TTC549 (cell line): ENCODE data around the gene PAQR7.
"Not testable (repeated sequence)": the region's sequence is repeated elsewhere in the genome, so short reads cannot be mapped to it uniquely, and the experiment has no call there.

Experiments used
- FAIRE-seq: peaks from 2 replicates; lab custom pipeline; 2012; peaks lifted over from hg19 to GRCh38; lab: Jason Lieb, UNC

PAQR7 gene

DNA sequence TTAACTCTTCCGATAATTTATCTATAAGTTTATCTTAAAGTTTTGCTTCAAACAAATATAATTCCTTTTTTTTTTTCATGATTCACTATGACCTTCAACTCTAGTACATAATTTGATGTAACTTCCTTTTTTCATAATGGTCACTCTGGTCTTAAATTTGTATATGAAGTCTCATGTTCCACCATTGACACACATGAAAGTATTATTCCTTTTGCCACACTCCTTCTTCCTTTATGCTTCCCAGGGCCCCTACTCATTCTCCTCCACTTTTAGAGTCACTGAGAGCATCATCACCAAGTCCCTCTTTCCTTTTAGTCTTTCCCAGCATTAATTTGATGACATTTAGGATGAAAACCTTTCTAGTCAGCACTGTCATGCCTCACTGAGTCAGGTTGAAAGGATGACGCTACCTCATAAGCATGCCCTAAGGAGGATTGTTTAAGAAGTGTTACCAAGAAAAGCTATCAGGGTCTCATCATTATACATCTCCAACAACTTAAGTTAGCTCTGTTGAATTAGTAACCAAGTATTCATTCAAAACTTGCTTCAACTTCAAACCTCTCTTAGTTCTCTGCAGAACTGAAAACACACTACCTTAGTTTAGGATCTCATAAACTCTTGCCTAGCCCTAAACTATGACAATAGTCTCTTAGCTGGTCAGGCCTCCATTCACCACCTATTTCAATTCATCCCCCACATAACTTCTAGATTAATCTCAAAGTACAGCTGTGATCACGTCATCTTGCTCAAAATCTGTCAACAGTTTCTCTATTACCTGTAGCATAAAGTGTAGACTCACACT is 30.8 kb downstream of the PAQR7 start:
- FAIRE-seq, result no peak

- FAIRE-seq, result no peak
These were observed 32.0 kb downstream of the PAQR7 start for GRCh38 chr1:25843483-25843882.

DNA sequence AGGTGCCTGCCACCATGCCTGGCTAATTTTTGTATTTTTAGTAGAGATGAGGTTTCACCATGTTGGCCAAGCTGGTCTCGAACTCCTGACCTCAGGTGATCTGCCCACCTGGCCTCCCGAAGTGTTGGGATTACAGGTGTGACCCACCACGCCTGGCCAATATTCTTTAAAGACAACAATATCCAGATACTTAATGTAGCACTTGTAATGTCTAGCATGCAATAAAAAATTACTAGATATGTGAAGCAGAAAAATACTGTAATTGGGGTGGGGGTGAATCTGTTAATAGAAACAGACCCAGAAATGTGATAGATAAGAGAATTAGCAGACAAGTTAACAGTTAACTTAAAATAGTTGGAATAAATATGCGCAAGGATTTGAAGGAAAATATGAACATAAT is 35.7 kb downstream of the PAQR7 start:
- FAIRE-seq, result not testable (repeated sequence)

- no peak for FAIRE-seq
These were observed 38.1 kb downstream of the PAQR7 start for GRCh38 chr1:25837262-25837875.

GRCh38 chr1:25836695-25837094 is 38.8 kb downstream of the PAQR7 start:
- no peak for FAIRE-seq

DNA sequence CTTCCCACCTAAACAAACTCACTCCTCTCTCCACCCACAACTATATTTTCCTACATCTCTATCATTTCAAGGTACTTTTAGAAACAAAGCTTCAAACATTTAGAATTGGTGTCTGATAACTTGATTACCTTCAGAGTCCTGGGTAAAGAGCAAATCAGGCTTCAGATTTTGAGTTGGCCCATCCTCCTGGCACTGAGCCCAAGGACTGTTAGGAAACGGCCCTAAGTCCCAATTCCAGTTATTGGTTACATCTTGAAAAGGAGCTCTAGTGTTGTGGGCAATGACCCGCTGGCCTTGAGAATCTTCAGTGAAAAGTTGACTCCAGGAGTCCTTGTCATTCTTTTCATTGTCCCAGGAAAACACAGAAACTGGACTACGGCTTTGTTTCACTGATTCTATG is 40.6 kb downstream of the PAQR7 start:
- FAIRE-seq, result no peak

DNA sequence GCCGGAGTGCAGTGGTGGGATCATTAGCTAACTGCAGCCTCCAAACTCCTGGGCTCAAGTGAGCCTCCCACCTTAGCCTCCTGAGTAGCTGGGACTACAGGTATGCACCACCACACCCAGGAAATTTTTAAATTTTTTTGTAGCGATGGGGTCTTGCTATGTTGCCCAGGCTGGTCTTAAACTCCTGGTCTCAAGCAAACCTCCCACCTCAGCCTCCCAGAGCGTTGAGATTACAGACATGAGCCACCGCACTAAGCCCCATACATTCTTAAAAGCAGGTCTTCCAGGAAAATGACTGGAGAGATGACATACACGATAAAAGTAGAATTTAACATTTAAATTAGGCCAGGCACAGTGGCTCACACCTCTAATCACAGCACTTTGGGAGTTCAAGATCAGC is 42.4 kb downstream of the PAQR7 start:
- no peak for FAIRE-seq

DNA sequence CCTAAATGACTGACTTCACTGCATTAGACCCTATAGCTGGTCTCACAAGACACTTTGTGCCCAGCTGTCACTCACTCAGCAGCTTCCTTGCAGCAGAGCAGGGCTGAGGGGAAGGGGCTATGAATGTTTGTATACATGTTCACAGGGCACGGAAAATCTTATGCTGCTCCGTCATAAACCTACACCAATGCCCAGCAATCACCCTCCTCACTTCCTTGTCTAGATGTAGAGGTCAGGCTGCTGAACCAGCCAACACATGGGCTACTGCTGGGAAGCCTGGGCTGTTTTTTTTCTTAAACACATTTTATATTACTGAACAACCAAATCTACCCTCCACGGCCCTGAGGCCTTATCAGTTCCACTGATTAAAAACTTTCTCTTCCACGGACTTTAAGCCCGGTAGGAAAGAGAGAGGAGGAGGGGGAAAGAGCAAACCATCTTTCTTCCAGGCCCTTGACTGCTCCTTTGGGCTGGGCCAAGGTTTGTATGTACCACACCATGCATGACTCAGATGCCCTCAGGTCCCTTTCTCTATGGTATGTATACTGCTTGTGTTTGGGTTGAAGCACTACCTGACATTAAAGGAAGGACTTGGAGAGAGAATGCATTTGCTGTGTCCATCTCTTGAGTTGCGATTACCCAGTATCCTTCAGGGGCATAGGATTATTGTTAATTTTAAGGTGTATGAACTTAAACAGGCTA is 43.0 kb downstream of the PAQR7 start:
- FAIRE-seq, result no peak

DNA sequence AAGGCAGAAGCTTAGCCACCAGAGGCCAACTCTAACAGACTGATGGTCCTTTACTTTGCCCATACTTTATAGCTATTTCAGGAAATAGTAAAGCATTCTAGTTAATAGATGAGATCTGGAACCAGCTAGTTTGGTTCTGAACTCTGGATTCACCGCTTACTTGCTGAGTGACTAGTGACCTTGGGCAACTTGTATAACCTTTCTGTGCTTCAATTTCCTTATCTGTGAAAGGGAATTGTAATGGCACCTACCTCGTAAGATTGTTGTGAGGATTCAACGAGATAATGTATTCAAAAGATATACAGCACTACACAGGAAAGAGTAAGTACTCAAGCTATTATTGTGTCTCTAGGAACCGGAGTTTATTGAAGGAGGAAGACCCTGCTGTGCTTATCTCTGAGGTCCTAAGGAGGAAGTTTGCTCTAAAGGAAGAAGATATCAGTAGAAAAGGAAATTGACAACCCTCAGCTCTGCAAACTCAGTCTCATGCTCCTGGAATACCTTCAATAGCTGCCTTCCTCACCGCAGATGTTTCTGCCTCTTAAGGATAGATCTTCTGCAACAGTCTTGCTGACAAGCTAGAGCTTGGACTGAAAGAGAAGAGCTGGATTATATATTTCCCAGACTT is 43.8 kb downstream of the PAQR7 start:
- no peak for FAIRE-seq

DNA sequence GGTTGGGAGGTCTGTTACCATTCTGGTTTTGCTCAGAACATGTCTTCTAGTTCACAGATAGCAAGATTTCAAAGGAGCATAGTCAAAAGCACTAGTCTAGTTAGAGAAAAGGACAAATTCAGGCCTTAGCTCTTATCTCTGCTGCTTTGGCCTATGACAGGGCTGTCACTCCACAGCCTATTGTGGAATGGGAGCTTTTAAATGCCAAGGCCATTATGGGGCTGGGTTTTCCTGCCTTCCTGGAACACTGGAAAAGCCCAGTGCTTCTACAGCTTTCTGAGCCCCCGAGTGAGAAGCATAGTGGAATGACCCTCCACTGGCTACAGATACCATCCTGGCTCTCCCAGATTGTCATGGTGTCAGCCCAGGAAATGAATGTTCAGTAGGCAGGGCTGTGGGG is 46.5 kb downstream of the PAQR7 start:
- FAIRE-seq, result no peak

GRCh38 chr1:25828491-25828890 is 47.0 kb downstream of the PAQR7 start:
- FAIRE-seq, result no peak

DNA sequence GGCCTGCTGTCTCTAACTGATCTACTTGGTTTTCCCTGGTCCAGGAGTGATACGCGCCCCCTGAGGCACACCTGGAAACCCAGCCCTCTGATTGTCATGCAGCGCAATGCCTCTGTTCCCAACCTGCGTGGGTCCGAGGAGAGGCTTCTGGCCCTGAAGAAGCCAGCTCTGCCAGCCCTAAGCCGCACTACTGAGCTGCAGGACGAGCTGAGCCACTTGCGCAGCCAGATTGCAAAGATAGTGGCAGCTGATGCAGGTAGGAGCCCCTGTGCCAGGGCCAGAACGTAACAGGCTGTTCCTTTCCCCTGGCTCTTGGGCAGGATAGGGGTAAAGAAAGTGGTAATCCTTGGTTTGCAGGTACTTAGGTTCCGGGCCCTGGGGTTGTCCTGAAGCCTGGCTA is 48.9 kb downstream of the PAQR7 start:
- no peak for FAIRE-seq

GRCh38 chr1:25825605-25826004 is 49.9 kb downstream of the PAQR7 start:
- FAIRE-seq, result no peak

GRCh38 chr1:25821630-25822091 is 53.8 kb downstream of the PAQR7 start:
- no peak for FAIRE-seq

DNA sequence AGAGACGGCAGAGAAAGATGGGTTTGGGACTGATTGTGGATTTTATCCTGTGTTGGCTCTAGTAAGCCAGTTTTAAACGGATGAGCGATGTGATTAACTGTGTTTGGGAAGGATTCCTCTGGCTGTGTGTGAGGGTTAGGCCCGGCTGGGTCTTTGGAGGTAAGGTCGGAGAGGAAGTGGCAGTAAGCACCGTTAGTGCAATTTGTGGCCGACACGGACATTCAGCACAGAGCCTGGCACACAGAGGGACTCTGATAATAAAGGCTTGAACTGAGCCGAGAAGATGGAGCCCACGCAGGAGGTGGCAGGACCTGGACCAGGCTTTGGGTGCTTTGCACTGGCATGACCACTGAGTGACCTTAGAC is 54.4 kb downstream of the PAQR7 start:
- no peak for FAIRE-seq

- no peak for FAIRE-seq
These were observed 55.0 kb downstream of the PAQR7 start for GRCh38 chr1:25820247-25821111.

DNA sequence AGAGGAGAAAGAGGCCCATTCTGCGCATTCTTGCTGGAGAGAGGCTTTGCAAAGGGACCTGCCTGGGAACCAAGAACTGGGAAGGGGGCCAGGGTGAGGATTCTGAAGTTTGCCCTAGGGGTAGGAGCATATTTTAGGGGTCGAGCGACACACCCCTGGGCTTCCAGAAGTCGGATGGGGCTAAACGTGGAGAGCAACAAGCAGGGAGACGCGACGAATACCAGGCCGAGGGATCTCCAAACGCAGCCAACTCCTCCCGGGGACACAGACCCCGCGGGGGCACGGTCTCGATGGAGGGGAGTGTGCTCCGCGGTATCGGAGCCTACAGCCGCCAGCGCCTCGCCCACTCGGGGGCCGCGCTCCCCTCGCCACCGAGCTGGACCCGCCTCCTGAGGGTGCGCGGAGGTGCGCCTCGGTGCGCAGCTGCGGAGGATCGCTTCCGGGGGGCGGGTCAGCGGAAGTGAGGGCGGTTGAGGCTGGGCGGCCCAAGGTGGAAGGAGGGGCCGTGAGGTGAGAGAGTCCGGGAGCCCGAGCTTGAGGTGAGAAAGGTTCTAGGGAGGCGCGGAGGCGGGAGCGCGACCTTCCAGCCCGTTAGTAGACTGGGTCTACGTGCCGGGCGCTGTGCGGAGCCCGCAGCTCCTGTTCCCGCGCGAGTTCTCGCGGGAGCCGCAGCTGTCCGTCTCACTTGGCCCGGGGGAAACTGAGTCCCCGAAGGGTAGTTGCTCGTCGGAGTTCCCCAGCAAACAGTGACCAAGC is 55.8 kb downstream of the PAQR7 start, which contains the start of gene MTFR1L:
Gene MTFR1L, plus strand, starts transcription at position 464 of the 756 bp plus-strand sequence. CDS start 3,151 bp downstream, outside the sequence.
- no peak for FAIRE-seq

GRCh38 chr1:25818569-25818968 is 56.9 kb downstream of the PAQR7 start:
- no peak for FAIRE-seq

GRCh38 chr1:25817840-25818501 is 57.5 kb downstream of the PAQR7 start:
- FAIRE-seq, result no peak

DNA sequence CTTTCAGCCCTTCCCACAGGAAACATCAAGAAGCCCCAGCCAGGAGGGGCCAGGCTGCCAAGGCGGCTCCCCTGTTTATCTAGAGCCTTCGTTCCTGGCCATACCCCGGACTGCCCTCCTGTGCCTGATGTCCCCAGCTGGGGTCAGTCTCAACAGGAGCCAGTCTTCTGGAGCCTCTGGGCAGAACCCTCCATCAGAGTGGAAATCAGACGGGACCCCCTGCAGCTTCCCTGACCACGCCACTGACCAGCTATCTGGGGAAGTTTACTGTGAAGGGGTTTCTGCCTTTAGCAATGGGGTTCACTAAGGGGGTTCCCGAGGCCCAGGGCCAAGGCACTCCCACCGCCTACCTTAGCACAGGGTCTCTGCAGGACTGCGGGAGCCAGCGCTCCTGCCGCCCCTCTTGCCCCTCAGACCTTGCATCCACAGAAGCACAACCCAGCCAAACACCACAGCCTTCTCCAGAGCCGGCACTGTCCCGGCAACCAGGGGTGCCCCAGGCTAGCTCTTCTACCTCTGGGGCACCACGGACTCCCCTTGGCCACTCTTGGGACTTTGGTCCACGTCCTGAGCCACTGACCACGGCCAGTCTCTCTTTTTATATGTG is 59.3 kb downstream of the PAQR7 start:
- no peak for FAIRE-seq
